ENCODE measurements around the gene PIWIL4.

PIWIL4 gene

GRCh38 chr11:94567181-94567670 is at the start of gene PIWIL4:
Gene PIWIL4 (plus strand): TSS chr11:94567368. CDS start chr11:94567519, 151 bp downstream.
- DNase-seq: no peak

GRCh38 chr11:94518300-94518699 is 48.9 kb upstream of the PIWIL4 start:
- no peak for DNase-seq

DNA sequence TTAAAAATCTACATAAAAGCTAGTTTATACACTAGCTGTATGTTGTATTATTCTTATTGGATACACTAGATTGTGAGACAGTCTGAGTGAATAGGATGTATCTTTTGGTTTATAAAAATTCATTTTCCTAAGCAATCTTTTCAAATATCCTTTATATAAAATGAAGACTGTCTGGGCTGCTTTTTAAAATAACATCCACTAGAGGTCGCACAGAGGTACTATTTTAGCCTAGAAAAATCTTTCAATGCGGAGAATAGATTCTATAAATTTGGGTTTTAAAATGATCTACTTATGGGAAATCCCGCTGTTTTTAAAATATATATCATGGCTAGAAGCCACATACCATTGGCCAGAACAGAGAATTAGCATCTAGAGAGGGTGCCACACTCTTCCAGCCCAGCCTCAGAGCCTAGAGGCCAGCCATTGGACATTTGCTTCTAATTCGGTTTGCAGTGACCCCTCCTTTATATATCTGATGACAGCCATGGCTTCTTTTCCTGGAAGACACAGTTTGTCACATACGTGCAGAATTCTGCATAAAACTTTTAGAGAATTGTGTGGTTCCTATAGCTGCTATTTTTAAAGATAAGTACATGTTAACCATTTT is 47.6 kb upstream of the PIWIL4 start:
- DNase-seq: no peak

DNA sequence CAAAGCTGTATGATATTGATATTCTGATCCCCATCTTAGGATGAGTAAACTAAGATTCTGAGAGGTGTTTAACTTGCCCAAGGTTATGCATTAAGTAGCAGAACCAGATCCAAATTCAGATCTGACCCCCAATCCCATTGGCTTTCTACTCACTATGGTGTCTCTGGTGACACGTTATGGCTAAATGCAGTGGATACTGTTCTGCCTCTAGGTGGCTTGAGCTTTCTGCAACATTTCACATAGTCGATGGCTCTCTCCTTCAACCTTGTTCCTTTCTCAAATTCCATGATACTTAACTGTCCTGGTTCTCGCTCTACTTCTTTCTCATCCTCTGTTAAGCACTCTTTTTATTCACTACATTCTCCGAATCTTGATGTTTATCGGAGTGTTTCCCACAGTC is 45.5 kb upstream of the PIWIL4 start:
- no peak for DNase-seq

GRCh38 chr11:94524341-94524740 is 42.8 kb upstream of the PIWIL4 start:
- no peak for DNase-seq

DNA sequence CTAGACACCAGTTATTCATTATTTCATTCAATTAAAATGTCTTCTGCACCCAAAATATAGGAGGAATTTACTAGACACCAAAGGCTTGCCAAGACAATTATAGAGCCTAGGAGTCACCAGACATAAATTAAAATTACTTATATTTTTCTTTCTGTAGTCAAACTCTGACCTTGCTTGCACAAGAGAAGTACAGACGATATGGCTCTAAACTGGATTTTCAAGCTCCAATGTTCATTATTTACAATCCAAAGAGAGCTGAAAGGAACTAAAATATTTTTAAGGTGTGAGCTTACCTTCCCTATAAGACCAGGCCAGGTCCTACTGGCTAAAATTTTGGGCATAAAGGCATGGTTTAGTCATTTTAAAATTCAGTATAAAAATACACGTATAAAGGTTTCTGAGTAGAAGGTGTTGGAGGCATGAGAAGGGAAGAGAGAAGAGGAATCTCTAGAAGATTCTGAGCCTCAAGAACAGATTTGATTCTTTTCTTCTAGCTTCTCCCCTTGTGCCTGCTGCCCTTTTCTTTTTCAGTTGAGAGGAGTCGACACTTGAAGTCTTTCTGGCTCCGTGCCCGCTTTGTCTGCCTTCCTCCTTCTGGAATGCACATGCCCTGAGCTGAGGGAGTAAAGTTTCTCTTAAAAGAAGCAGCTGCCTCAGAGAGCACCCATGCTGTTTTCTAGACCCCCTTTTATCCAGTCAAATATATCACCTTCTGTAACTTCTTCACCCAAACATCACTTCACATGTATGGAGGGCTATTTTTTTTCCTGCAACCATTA is 41.4 kb upstream of the PIWIL4 start:
- peak; percentile 34 for DNase-seq

GRCh38 chr11:94526645-94527438 is 40.3 kb upstream of the PIWIL4 start:
- no peak for DNase-seq

- no peak for DNase-seq
Measured at GRCh38 chr11:94528551-94528950, 38.6 kb upstream of the PIWIL4 start.

GRCh38 chr11:94532211-94532610 is 35.0 kb upstream of the PIWIL4 start:
- DNase-seq: no peak

DNA sequence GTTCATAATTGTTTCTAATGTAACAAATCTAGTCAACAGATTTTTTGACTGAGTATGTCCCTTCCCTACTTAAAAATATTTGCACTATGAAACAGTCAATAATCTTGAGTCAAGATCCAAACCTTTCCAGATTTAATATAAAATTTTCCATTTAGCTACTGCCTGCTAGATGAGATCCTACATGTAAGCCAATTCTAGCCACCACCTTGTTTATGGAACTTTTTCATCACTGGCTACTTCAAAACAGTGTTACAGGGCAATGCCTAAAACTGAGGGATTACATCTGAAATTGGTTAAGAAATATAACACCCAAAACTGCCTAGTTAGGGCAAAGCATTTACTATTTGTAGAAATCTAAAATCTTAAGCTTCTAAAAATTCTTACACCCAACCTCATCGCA is 34.0 kb upstream of the PIWIL4 start:
- DNase-seq: no peak

DNA sequence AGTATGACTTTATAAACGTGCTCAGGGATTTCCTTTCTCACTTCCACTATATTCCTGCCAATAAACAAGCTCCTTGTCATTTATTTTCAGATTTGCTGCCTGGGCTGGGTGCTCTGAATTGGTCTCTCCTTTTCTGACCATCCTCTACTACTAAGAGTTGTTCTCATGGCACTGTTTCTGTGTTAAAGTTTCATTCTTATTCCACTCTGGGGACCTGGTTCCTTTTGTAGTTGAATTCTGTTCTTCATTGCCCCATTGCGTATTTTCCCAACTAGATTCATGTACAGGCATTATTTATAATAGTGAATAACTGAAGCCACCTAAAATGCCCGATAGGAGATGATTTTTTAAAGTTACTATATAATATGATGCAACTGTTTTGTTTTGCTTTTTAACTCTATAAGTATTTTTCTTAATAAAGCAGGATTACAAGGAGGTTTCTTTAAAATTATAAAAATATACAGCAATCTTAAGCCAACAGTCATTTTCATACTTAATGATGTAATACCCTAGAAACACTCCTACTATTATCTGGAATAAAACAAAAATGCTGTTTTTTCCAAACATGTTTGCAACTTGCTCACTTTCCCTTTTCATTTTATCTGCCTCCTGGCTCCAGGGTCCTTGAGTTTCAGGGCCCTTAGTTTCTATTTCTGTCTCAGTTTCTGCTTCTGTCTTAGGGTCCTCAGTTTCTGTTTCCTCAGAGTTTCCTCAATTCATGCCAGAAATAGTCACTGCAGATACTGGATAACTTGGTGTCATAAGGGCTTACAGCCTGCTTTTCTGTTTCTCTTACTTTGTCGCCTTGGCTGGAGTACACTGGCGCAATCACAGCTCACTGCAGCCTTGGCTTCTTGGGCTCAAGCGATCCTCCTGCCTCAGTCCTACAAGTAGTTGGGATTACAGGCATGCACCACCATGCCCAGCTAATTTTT is 33.2 kb upstream of the PIWIL4 start:
- no peak for DNase-seq

- no peak for DNase-seq
Measured at GRCh38 chr11:94536386-94536785, 30.8 kb upstream of the PIWIL4 start.

DNA sequence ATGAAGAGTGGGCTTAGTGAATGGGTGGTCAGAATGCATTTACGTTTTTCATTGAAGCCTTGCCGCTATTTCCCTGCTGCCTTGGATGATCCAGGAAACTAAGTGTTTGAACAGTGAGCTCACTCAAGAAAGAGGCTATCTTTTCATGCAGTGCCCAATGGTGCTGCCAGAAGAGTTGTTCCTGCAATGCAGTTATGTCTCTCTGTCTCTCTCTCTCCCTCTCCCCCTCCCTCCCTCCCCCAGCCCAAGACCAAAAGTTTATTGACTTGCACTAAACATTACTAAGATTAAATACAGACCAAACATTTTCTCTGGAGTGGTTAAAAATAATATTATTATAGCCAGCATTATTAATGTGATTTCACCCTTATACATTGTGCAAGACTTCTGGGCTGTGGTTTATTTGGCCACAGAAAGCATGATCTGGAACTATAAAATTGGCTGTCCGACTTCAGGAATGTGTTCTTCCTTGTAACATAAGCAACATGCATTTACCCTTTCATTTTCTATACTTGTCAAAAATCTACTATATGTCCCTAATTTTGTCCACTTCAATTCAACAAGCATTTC is 30.1 kb upstream of the PIWIL4 start:
- DNase-seq: no peak

DNA sequence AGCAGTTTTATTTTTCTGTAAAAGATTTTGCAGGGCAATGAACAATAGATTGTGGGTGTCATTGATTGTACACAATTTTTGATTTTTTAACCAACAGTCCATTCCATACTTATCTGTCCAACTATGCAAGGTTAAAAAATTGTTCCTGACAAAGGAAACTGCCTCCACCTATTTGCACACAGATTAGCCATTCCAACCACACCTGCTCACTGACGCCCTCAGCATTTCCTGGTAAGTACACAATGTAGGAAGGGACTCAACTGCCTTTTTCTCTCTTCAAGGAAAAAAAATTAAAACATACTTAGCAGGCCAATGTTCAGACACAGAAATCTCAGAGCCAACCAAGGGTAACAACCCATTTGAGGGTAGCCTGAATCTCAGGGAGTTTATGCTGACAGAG is 27.7 kb upstream of the PIWIL4 start:
- no peak for DNase-seq

GRCh38 chr11:94543695-94544645 is 23.2 kb upstream of the PIWIL4 start, which contains the start of gene FUT4:
Gene FUT4 (plus strand): TSS chr11:94543921. CDS start chr11:94544134, 213 bp downstream.
- peak; percentile 30 for DNase-seq

DNA sequence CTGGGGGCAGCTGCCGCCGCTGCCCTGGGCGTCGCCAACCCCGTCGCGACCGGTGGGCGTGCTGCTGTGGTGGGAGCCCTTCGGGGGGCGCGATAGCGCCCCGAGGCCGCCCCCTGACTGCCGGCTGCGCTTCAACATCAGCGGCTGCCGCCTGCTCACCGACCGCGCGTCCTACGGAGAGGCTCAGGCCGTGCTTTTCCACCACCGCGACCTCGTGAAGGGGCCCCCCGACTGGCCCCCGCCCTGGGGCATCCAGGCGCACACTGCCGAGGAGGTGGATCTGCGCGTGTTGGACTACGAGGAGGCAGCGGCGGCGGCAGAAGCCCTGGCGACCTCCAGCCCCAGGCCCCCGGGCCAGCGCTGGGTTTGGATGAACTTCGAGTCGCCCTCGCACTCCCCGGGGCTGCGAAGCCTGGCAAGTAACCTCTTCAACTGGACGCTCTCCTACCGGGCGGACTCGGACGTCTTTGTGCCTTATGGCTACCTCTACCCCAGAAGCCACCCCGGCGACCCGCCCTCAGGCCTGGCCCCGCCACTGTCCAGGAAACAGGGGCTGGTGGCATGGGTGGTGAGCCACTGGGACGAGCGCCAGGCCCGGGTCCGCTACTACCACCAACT is 22.4 kb upstream of the PIWIL4 start:
- no peak for DNase-seq

- no peak for DNase-seq
Measured at GRCh38 chr11:94545264-94546161, 21.7 kb upstream of the PIWIL4 start.

DNA sequence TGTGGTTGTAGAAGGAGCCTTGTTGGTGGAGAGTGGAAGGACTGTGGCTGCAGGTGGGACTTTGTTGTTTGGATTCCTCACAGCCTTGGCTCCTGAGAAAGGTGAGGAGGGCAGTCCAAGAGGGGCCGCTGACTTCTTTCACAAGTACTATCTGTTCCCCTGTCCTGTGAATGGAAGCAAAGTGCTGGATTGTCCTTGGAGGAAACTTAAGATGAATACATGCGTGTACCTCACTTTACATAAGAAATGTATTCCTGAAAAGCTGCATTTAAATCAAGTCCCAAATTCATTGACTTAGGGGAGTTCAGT is 21.1 kb upstream of the PIWIL4 start:
- DNase-seq: no peak

DNA sequence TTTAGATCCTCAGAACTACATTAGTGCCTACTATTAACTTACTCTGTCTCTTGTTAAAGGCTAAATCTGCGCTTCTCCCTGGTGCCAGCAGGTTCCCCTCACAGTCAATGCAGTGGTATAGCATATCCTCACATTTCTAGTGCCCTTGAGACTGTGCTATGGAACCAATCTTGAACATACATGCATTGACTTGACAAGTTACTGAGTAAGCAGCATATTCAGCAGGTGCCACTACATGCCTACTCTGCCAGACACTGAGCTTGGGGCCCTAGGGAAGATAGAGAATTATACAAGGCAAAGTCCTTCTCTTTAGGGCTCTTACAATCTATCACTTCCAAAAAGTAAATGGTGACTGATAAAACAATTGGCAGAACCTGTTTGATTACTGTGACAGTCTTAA is 20.3 kb upstream of the PIWIL4 start:
- DNase-seq: no peak

All from NCI-H524 treated with DMSO at 0.1 percent for 48 hours (cell line).